GM12878 (cell line): ENCODE results near the gene POSTN. TPM values are rescaled to one million over a fixed set of nuclear protein-coding genes. Genes with fewer than 3 reads are reported as not detected.

Experiments used
- ATAC-seq: fragments of 200-7000 bp; cut with Tn5 transposase; 3 replicates; pipeline ENCODE4 v1.9.1; 2020; ENCODE audit warnings: mild to moderate bottlenecking, moderate library complexity
- BruUV-seq: library from RNA; stranded (reverse); fragments of 400-500 nt; replicated peaks from 2 replicates; lab custom pipeline; 2021; lab: Mats Ljungman, UMichigan
- CTCF ChIA-PET: fragments of 300-600 bp; sonication (Branson Sonifier 250); formaldehyde crosslinking; extraction: SDS; loops from one replicate; lab custom pipeline; 2021; ENCODE audit warnings: inconsistent platforms; lab: Yijun Ruan, JAX
- POLR2A ChIA-PET: fragments of 350-600 bp; formaldehyde crosslinking; extraction: SDS; loops from one replicate; lab custom pipeline; 2021; ENCODE audit warnings: inconsistent platforms; lab: Charles Lee
- RAD21 ChIA-PET: fragments of 300-600 bp; sonication (Branson Sonifier 250); formaldehyde crosslinking; loops from one replicate; lab custom pipeline; 2023; ENCODE audit warnings: antibody characterized with exemption; ENCODE audit not compliant: unreplicated experiment; lab: Charles Lee
- SMC1A ChIA-PET: fragments of 300-600 bp; sonication (Branson Sonifier 250); formaldehyde crosslinking; loops from one replicate; lab custom pipeline; 2023; ENCODE audit not compliant: unreplicated experiment, uncharacterized antibody; lab: Charles Lee
- DNase-seq: peaks from one replicate; pipeline ENCODE4 v3.0.0-alpha.2; 2011; ENCODE audit warnings: low read depth, low spot score
- FAIRE-seq: peaks from 3 replicates; lab custom pipeline; 2011; peaks lifted over from hg19 to GRCh38; lab: Jason Lieb, UNC
- H2AFZ ChIP-seq: 2 replicates; pipeline ENCODE4 v1.6.0; 2011; ENCODE audit warnings: low read depth, low read length, control low read depth; ENCODE audit not compliant: control insufficient read depth
- H3K27ac ChIP-seq: 2 replicates; pipeline ENCODE4 v1.5.1; 2011; ENCODE audit warnings: control low read depth; ENCODE audit not compliant: control insufficient read depth, insufficient read depth
- H3K27me3 ChIP-seq, 2 experiments: replicated peaks in 1 of 2; 2 replicates each; pipeline versions ENCODE4 v1.6.0 to v1.6.1; 2011; ENCODE audit warnings: low read length in 1 of 2; ENCODE audit not compliant: control insufficient read depth in 2 of 2, insufficient read depth in 2 of 2
- H3K36me3 ChIP-seq, 2 experiments: 2 replicates each; pipeline ENCODE4 v1.5.1; 2011; ENCODE audit warnings: low read length in 1 of 2; ENCODE audit not compliant: control insufficient read depth in 2 of 2, insufficient read depth in 2 of 2
- H3K4me1 ChIP-seq: 2 replicates; pipeline ENCODE4 v1.6.1; 2011; ENCODE audit warnings: mild to moderate bottlenecking, low read length, moderate library complexity, mixed read lengths; ENCODE audit not compliant: control insufficient read depth, insufficient read depth
- H3K4me2 ChIP-seq: 2 replicates; pipeline ENCODE4 v1.6.0; 2011; ENCODE audit warnings: control low read depth; ENCODE audit not compliant: control insufficient read depth, insufficient read depth
- H3K4me3 ChIP-seq: fragments of 200-600 bp; sonication (generic); 2 replicates; pipeline ENCODE4 v1.5.1; 2016
- H3K79me2 ChIP-seq: 2 replicates; pipeline ENCODE4 v1.6.0; 2011; ENCODE audit warnings: low read length; ENCODE audit not compliant: control insufficient read depth, insufficient read depth
- H3K9ac ChIP-seq: 2 replicates; pipeline ENCODE4 v1.8.0; 2011; ENCODE audit warnings: low read length, control low read depth, mixed read lengths; ENCODE audit not compliant: control insufficient read depth, insufficient read depth
- H3K9me3 ChIP-seq: replicated peaks from 3 replicates; pipeline ENCODE4 v1.5.1; 2011; ENCODE audit warnings: mild to moderate bottlenecking, low read length; ENCODE audit not compliant: control insufficient read depth, insufficient read depth
- H4K20me1 ChIP-seq: 2 replicates; pipeline ENCODE4 v1.6.0; 2011; ENCODE audit not compliant: control insufficient read depth, insufficient read depth
- HDAC2 ChIP-seq: fragments of 200-600 bp; sonication (generic); IDR thresholded peaks from 2 replicates; pipeline ENCODE4 v1.6.1; 2017
- KAT2A ChIP-seq: conservative IDR thresholded peaks from 2 replicates; pipeline ENCODE4 v1.6.1; 2011; ENCODE audit warnings: low read depth, low read length; ENCODE audit not compliant: control insufficient read depth
- KDM1A ChIP-seq: fragments of 200-600 bp; sonication (generic); IDR thresholded peaks from 2 replicates; pipeline ENCODE4 v1.6.1; 2016; ENCODE audit warnings: borderline replicate concordance
- MYC ChIP-seq: IDR thresholded peaks from 2 replicates; pipeline ENCODE4 v1.6.1; 2011; ENCODE audit warnings: mild to moderate bottlenecking, low read length, moderate library complexity, inconsistent platforms; ENCODE audit not compliant: insufficient read depth, insufficient replicate concordance, insufficient read length, severe bottlenecking
- NR2F1 ChIP-seq: fragments of 450-650 bp; conservative IDR thresholded peaks from 2 replicates; pipeline ENCODE4 v1.6.1; 2017; ENCODE audit warnings: mild to moderate bottlenecking
- POLR2AphosphoS2 ChIP-seq: IDR thresholded peaks from 2 replicates; pipeline ENCODE4 v1.6.1; 2011; ENCODE audit warnings: low read depth, mild to moderate bottlenecking, low read length, improper control_type of control experiment, moderate library complexity
- SP1 ChIP-seq: IDR thresholded peaks from one replicate; pipeline ENCODE4 v1.6.1; 2011; ENCODE audit warnings: low read depth, low read length
- SREBF1 ChIP-seq: IDR thresholded peaks from 2 replicates; pipeline ENCODE4 v1.6.1; 2012; ENCODE audit warnings: mild to moderate bottlenecking, low read length
- SUZ12 ChIP-seq: fragments of 200-600 bp; sonication (generic); IDR thresholded peaks from one replicate; pipeline ENCODE4 v1.6.1; 2018; ENCODE audit warnings: antibody characterized with exemption, mild to moderate bottlenecking; ENCODE audit not compliant: unreplicated experiment
- TCF7 ChIP-seq: IDR thresholded peaks from 2 replicates; pipeline ENCODE4 v1.6.1; 2014; ENCODE audit warnings: antibody characterized with exemption, borderline replicate concordance
- ZBTB4 ChIP-seq: fragments of 450-650 bp; formaldehyde crosslinking; IDR thresholded peaks from 2 replicates; pipeline ENCODE4 v1.4.0; 2022; ENCODE audit warnings: mild to moderate bottlenecking, moderate library complexity
- ZNF384 ChIP-seq: IDR thresholded peaks from 2 replicates; pipeline ENCODE4 v1.6.1; 2012; ENCODE audit warnings: low read depth, mild to moderate bottlenecking, low read length, improper control_type of control experiment, borderline replicate concordance
- ZSCAN29 ChIP-seq: fragments of 450-650 bp; IDR thresholded peaks from 2 replicates; pipeline ENCODE4 v1.6.1; 2017; ENCODE audit warnings: mild to moderate bottlenecking, moderate library complexity
- in situ Hi-C: fragments of 300-500 bp; cut with MboI; formaldehyde crosslinking; loops from 9 replicates; pipeline ENCODE4 v1.14.3; 2018; ENCODE audit warnings: mixed read lengths
- intact Hi-C: fragments of 100-400 bp; cut with micrococcal nuclease; formaldehyde crosslinking; loops from one replicate; pipeline ENCODE4 v1.14.2; 2022; ENCODE audit not compliant: unreplicated experiment
- polyA plus RNA-seq, 11 experiments: library from polyadenylated mRNA; depleted of rRNA in 4 of 11; unstranded in 6 of 11; stranded (reverse) in 5 of 11; fragments of >200 nt; fragmentation: Nextera tagmentation in 4 of 11; fragmentation: Illumina TruSeq in 1 of 11; extraction: Ambion mirVana in 4 of 11; extraction: Trizol in 1 of 11; gene quantifications; 1 replicate in 1 of 11; 2 replicates in 10 of 11; pipeline versions ENCODE4 v1.2.1 to v1.2.3, GENCODE V29; 2011 to 2016; ENCODE audit warnings: inconsistent platforms in 2 of 11, missing spikeins in 2 of 11, low read depth in 1 of 11
- total RNA-seq, 4 experiments: library from RNA; depleted of rRNA in 3 of 4; stranded (reverse); fragments of >200 nt in 3 of 4; fragmentation: Illumina TruSeq in 1 of 4; extraction: Trizol in 1 of 4; gene quantifications; 2 replicates each; pipeline versions ENCODE4 v1.2.1 to v1.2.3, GENCODE V29; 2013 to 2021
- TF ChIP-seq, protein P1 (sequence below): fragments of 450-650 bp; IDR thresholded peaks from 2 replicates; pipeline ENCODE4 v1.6.1; 2017; ENCODE audit warnings: mild to moderate bottlenecking, moderate library complexity
- TF ChIP-seq, protein P2 (sequence below): fragments of 450-650 bp; IDR thresholded peaks from 2 replicates; pipeline ENCODE4 v1.6.1; 2016; ENCODE audit warnings: mild to moderate bottlenecking
- TF ChIP-seq, protein P3 (sequence below): fragments of 450-650 bp; IDR thresholded peaks from 2 replicates; pipeline ENCODE4 v1.6.1; 2017; ENCODE audit warnings: low read depth, mild to moderate bottlenecking, moderate library complexity

Gene POSTN
- total and polyA plus RNA-seq, 10 of the 15 experiments (the other 5 are each of a cell fraction or from before 2014, with no cell fraction given): 0.05 to 0.13 (median 0.08) TPM; not detected in 7

DNA sequence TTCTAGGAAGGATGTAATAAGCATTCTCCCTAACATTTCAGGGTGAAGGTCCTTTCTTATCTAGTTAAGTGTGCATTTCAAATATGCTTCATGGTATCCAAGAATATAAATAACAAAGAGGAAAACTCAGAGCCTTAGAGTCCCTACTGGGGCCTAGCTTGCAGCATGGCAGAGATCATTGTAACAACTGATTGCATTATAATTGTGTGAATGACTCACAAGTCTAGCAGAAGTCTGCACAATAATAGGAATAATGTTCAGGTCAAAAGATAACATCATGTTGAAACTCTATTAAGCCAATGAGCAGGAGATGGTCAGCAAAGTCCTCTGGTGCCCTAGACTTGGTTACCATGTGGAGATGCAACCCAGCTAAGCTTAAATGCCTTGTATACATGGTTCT, 3.4 kb downstream of the POSTN start:
- RAD21 ChIA-PET: no interaction called here
- H3K4me1 ChIP-seq: no peaks in the 10 kb centered on the region
- TF ChIP-seq POLR2AphosphoS2: no peak
- no peak for TF ChIP-seq ZNF384
- no peak for TF ChIP-seq ZBTB4 (CRISPR knock-in tag)
- TF ChIP-seq MYC: no peak
- TF ChIP-seq ZSCAN29: no peak
- TF ChIP-seq KAT2A: no peak
- TF ChIP-seq TCF7: no peak
- no peak for TF ChIP-seq SUZ12
- TF ChIP-seq, protein P1, sequence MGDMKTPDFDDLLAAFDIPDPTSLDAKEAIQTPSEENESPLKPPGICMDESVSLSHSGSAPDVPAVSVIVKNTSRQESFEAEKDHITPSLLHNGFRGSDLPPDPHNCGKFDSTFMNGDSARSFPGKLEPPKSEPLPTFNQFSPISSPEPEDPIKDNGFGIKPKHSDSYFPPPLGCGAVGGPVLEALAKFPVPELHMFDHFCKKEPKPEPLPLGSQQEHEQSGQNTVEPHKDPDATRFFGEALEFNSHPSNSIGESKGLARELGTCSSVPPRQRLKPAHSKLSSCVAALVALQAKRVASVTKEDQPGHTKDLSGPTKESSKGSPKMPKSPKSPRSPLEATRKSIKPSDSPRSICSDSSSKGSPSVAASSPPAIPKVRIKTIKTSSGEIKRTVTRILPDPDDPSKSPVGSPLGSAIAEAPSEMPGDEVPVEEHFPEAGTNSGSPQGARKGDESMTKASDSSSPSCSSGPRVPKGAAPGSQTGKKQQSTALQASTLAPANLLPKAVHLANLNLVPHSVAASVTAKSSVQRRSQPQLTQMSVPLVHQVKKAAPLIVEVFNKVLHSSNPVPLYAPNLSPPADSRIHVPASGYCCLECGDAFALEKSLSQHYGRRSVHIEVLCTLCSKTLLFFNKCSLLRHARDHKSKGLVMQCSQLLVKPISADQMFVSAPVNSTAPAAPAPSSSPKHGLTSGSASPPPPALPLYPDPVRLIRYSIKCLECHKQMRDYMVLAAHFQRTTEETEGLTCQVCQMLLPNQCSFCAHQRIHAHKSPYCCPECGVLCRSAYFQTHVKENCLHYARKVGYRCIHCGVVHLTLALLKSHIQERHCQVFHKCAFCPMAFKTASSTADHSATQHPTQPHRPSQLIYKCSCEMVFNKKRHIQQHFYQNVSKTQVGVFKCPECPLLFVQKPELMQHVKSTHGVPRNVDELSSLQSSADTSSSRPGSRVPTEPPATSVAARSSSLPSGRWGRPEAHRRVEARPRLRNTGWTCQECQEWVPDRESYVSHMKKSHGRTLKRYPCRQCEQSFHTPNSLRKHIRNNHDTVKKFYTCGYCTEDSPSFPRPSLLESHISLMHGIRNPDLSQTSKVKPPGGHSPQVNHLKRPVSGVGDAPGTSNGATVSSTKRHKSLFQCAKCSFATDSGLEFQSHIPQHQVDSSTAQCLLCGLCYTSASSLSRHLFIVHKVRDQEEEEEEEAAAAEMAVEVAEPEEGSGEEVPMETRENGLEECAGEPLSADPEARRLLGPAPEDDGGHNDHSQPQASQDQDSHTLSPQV: no peak
- TF ChIP-seq, protein P2, sequence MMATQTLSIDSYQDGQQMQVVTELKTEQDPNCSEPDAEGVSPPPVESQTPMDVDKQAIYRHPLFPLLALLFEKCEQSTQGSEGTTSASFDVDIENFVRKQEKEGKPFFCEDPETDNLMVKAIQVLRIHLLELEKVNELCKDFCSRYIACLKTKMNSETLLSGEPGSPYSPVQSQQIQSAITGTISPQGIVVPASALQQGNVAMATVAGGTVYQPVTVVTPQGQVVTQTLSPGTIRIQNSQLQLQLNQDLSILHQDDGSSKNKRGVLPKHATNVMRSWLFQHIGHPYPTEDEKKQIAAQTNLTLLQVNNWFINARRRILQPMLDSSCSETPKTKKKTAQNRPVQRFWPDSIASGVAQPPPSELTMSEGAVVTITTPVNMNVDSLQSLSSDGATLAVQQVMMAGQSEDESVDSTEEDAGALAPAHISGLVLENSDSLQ: no peak
- TF ChIP-seq, protein P3, sequence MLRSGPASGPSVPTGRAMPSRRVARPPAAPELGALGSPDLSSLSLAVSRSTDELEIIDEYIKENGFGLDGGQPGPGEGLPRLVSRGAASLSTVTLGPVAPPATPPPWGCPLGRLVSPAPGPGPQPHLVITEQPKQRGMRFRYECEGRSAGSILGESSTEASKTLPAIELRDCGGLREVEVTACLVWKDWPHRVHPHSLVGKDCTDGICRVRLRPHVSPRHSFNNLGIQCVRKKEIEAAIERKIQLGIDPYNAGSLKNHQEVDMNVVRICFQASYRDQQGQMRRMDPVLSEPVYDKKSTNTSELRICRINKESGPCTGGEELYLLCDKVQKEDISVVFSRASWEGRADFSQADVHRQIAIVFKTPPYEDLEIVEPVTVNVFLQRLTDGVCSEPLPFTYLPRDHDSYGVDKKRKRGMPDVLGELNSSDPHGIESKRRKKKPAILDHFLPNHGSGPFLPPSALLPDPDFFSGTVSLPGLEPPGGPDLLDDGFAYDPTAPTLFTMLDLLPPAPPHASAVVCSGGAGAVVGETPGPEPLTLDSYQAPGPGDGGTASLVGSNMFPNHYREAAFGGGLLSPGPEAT: no peak
- no peak for TF ChIP-seq NR2F1
- TF ChIP-seq HDAC2: no peak
- no peak for TF ChIP-seq KDM1A
- no peak for TF ChIP-seq SREBF1
- TF ChIP-seq SP1: no peak
- TF ChIP-seq, all 136 proteins: peak for 0
- POLR2A ChIA-PET: no interaction called here
- Histone ChIP-seq H3K27ac (no peak overlapping the region), H3K79me2 (no peaks in the 10 kb centered on the region), H3K9me3 (no peaks in the 10 kb centered on the region), H3K36me3 (no peaks in the 10 kb centered on the region), H3K4me2 (no peak overlapping the region), H2AFZ (no peak overlapping the region), H4K20me1 (no peaks in the 10 kb centered on the region), H3K9ac (no peak overlapping the region), H3K27me3 (no peaks in the 10 kb centered on the region), H3K4me3 (no peak overlapping the region)
- SMC1A ChIA-PET: no interaction called here
- intact Hi-C loops (no loop called here), in situ Hi-C loops (no loop called here)
- CTCF ChIA-PET: no interaction called here
- BruUV-seq: no TSS peak
- ATAC-seq (no peak), DNase-seq (no peak), FAIRE-seq (no peak)
